Kidney (tissue), 14 donors: ENCODE results near the gene GUCA1A. TPM values are rescaled to one million over a fixed set of nuclear protein-coding genes. Genes with fewer than 3 reads are reported as not detected.

Experiments
- DNase-seq, 5 donors: peaks; one replicate each; pipeline ENCODE4 v3.0.0-alpha.2; 2013 to 2020
- FAIRE-seq: peaks from 2 replicates; lab custom pipeline; 2012; peaks lifted over from hg19 to GRCh38; lab: Jason Lieb, UNC
- H3K27ac ChIP-seq, 2 donors: one replicate each; pipeline ENCODE4 v1.7.0; 2013; ENCODE audit warnings: low read depth in 2 of 2, low read length in 2 of 2, inconsistent platforms in 1 of 2
- H3K27me3 ChIP-seq: one replicate; pipeline ENCODE4 v1.7.1; 2013; ENCODE audit warnings: low read length, inconsistent platforms; ENCODE audit not compliant: control insufficient read depth, insufficient read depth
- H3K36me3 ChIP-seq, 3 donors: one replicate each; pipeline versions ENCODE4 v1.7.0 to v1.7.1; 2013; ENCODE audit warnings: low read length in 3 of 3, control low read depth in 1 of 3, inconsistent platforms in 1 of 3; ENCODE audit not compliant: insufficient read depth in 3 of 3, control insufficient read depth in 2 of 3
- H3K4me1 ChIP-seq, 3 donors: one replicate each; pipeline versions ENCODE4 v1.7.0 to v1.7.1; 2013; ENCODE audit warnings: low read length in 3 of 3, inconsistent platforms in 1 of 3, low read depth in 1 of 3; ENCODE audit not compliant: control insufficient read depth in 2 of 3, insufficient read depth in 2 of 3
- H3K4me3 ChIP-seq, 3 donors: one replicate each; pipeline versions ENCODE4 v1.7.0 to v1.8.1; 2013; ENCODE audit warnings: low read length in 3 of 3, control low read depth in 1 of 3, inconsistent platforms in 1 of 3
- H3K9ac ChIP-seq, 3 donors: one replicate each; pipeline versions ENCODE4 v1.7.0 to v1.7.1; 2013; ENCODE audit warnings: low read length in 3 of 3, control low read depth in 1 of 3, inconsistent platforms in 1 of 3
- H3K9me3 ChIP-seq, 3 donors: one replicate each; pipeline versions ENCODE4 v1.7.0 to v1.7.1; 2013; ENCODE audit warnings: low read length in 3 of 3, control low read depth in 1 of 3, inconsistent platforms in 1 of 3; ENCODE audit not compliant: control insufficient read depth in 2 of 3, insufficient read depth in 1 of 3
- CTCF ChIP-seq: IDR thresholded peaks from 3 replicates; pipeline ENCODE4 v1.5.1; 2012; ENCODE audit warnings: mild to moderate bottlenecking, moderate library complexity, borderline replicate concordance; ENCODE audit not compliant: insufficient read depth; ENCODE audit errors: extremely low read depth
- intact Hi-C: fragments of 100-400 bp; cut with DNase I; formaldehyde crosslinking; loops from one replicate; pipeline ENCODE4 v1.11.1; 2022
- polyA plus RNA-seq: library from polyadenylated mRNA; stranded (reverse); fragments of 350-450 nt; fragmentation: Illumina TruSeq; extraction: RNeasy Lipid Tissue Mini Kit (QIAGEN cat#74804); gene quantifications from one replicate; pipeline ENCODE4 v1.2.3, GENCODE V29; 2014; ENCODE audit warnings: low read depth, low replicate concordance; ENCODE audit not compliant: insufficient read depth
- total RNA-seq: library from RNA; stranded (reverse); fragmentation: NEBNext Ultra II Directional; extraction: Animal tissue kit (Norgen Biotek cat#: 25700); gene quantifications from one replicate; pipeline ENCODE4 v1.2.1, GENCODE V29; 2021
- donor health status: control.
- donor health status: control.
- donor health status: control.
- donor health status: control.
- donor health status: control.
- donor health status: DM: yes; HTN: yes; CAD: no.
- donor health status: Normal renal cell carcinoma (clear cell type).

The GUCA1A gene
- total and polyA plus RNA-seq, 2 donors from 2014 or later: not detected

GRCh38 chr6:42193491-42193894 is 20.3 kb downstream of the GUCA1A start:
- H3K27ac ChIP-seq: no peak overlapping the region
- no peaks in the 10 kb centered on the region for H3K27me3 ChIP-seq
- no peak for FAIRE-seq
- TF ChIP-seq CTCF: no peak
- no peaks in the 10 kb centered on the region for H3K36me3 ChIP-seq
- no peak for DNase-seq
- intact Hi-C loops: no loop called here
- H3K4me3 ChIP-seq: no peak overlapping the region
- H3K4me1 ChIP-seq: no peaks in the 10 kb centered on the region
- H3K9ac ChIP-seq: no peak overlapping the region
- H3K9me3 ChIP-seq: no peaks in the 10 kb centered on the region

GRCh38 chr6:42194056-42194455 is 20.9 kb downstream of the GUCA1A start:
- intact Hi-C loops: no loop called here
- H3K9ac ChIP-seq: no peak overlapping the region
- H3K36me3 ChIP-seq: no peaks in the 10 kb centered on the region
- no peaks in the 10 kb centered on the region for H3K27me3 ChIP-seq
- no peaks in the 10 kb centered on the region for H3K4me1 ChIP-seq
- no peak overlapping the region for H3K27ac ChIP-seq
- H3K4me3 ChIP-seq: no peak overlapping the region
- TF ChIP-seq CTCF: no peak
- DNase-seq (no peak), FAIRE-seq (no peak)
- H3K9me3 ChIP-seq: no peaks in the 10 kb centered on the region

- Histone ChIP-seq H3K9ac (no peak overlapping the region), H3K4me3 (no peak overlapping the region), H3K36me3 (no peaks in the 10 kb centered on the region), H3K4me1 (no peaks in the 10 kb centered on the region), H3K27me3 (no peaks in the 10 kb centered on the region), H3K27ac (no peak overlapping the region), H3K9me3 (no peaks in the 10 kb centered on the region)
- intact Hi-C loops: no loop called here
- DNase-seq (no peak), FAIRE-seq (no peak)
- no peak for TF ChIP-seq CTCF
These were observed 22.3 kb downstream of the GUCA1A start for GRCh38 chr6:42195415-42195814.

GRCh38 chr6:42197555-42198362 is 24.6 kb downstream of the GUCA1A start:
- FAIRE-seq (no peak), DNase-seq (no peak)
- no peak overlapping the region for H3K9ac ChIP-seq
- no peak for TF ChIP-seq CTCF
- H3K36me3 ChIP-seq: no peaks in the 10 kb centered on the region
- intact Hi-C loops: no loop called here
- no peaks in the 10 kb centered on the region for H3K4me1 ChIP-seq
- no peak overlapping the region for H3K27ac ChIP-seq
- no peaks in the 10 kb centered on the region for H3K9me3 ChIP-seq
- no peak overlapping the region for H3K4me3 ChIP-seq
- H3K27me3 ChIP-seq: no peaks in the 10 kb centered on the region
